Dendritic cell treated with granulocyte-macrophage colony-stimulating factor and Interleukin-4, amounts not matched to agents 40 ng/mL and 50 ng/mL, for 4 days (primary cell): Measurements from ENCODE around the gene PRSS48.
"Not testable (repeated sequence)": the region's sequence is repeated elsewhere in the genome, so short reads cannot be mapped to it uniquely, and the experiment has no call there.

Source experiments
- H3K27ac Mint-ChIP-seq: one replicate; pipeline ENCODE4 v1.8.0; 2022; ENCODE audit warnings: mild to moderate bottlenecking, mixed read lengths
- H3K27me3 Mint-ChIP-seq: one replicate; pipeline ENCODE4 v1.8.0; 2022; ENCODE audit warnings: mild to moderate bottlenecking, mixed read lengths
- H3K36me3 Mint-ChIP-seq: one replicate; pipeline ENCODE4 v1.8.0; 2022; ENCODE audit warnings: low read depth, mixed read lengths
- H3K4me1 Mint-ChIP-seq: one replicate; pipeline ENCODE4 v1.8.0; 2022; ENCODE audit warnings: low read depth, mixed read lengths
- H3K4me3 Mint-ChIP-seq: one replicate; pipeline ENCODE4 v1.8.0; 2022; ENCODE audit warnings: mild to moderate bottlenecking, moderate library complexity, mixed read lengths
- H3K9me3 Mint-ChIP-seq: one replicate; pipeline ENCODE4 v1.8.0; 2022; ENCODE audit warnings: mixed read lengths
- intact Hi-C: fragments of 100-400 bp; cut with micrococcal nuclease; formaldehyde crosslinking; loops from one replicate; pipeline ENCODE4 v1.15.0; 2022

PRSS48 gene, protein sequence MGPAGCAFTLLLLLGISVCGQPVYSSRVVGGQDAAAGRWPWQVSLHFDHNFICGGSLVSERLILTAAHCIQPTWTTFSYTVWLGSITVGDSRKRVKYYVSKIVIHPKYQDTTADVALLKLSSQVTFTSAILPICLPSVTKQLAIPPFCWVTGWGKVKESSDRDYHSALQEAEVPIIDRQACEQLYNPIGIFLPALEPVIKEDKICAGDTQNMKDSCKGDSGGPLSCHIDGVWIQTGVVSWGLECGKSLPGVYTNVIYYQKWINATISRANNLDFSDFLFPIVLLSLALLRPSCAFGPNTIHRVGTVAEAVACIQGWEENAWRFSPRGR

DNA sequence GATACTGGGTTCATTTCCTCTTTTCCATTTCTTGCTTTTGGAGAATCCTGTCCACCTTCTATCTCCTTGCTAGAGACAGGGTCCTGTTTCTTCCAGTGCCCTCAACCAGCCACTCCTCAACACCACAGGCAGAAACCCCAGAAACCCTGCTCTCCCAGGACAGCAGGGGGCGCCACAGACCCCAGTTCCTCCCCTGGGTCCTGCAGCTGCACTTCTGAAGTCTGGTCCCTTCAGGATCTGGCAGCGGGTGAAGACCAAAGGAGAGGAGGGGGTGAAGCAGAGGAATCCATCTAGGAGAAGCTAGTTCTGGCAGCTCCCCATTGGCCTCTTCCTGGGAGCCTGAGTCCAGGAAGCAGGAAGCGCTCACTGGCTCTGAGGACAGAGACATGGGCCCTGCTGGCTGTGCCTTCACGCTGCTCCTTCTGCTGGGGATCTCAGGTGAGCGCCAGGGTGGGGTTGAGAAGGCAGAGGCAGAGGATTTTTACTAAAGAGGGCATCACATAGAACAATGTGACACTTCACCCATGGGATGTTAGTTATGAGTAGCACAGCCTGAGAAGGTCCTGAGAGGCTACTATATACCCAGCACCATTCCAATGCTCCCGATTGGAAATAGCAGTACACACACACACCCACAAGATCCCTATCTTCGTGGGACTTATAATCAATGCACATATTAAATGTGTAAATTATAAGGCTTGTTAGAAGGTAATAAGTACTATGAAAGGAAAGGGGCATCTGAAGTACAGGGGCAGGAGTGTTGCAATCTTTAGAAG lies at the start of gene PRSS48:
Gene PRSS48, plus strand, starts transcription at position 375 of the 776 bp plus-strand sequence. Its CDS starts 12 bp downstream, at position 387.
- H3K27ac Mint-ChIP-seq: no peak within 1 kb of the TSS
- intact Hi-C loops: no loop called here
- H3K36me3 Mint-ChIP-seq: no peaks in the 10 kb centered on the region
- H3K4me3 Mint-ChIP-seq: no peak within 1 kb of the TSS
- H3K27me3 Mint-ChIP-seq: peaks cover 1% of the 10 kb centered on the region
- H3K4me1 Mint-ChIP-seq: no peaks in the 10 kb centered on the region
- no peaks in the 10 kb centered on the region for H3K9me3 Mint-ChIP-seq

DNA sequence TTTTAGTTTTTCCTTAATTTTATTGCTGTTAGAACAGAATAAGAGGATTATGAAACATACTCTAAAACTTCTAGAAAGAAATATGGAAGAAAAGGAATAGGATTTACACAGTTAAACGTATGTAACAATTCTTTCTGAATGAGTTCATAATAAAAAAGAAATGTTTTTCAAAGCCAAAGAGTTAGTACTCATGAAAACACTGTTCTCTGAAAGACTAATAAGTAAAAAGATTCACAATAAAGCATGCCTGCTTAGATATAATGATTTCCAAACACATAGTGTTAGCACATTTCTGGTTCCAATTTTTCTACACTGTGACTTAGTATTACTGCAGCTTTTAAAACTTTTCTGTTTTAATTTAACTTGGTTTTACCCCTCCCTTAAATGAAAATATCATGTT lies 49.8 kb upstream of the PRSS48 start:
- Mint-ChIP-seq H3K9me3 (no peaks in the 10 kb centered on the region), H3K36me3 (no peaks in the 10 kb centered on the region), H3K27me3 (no peaks in the 10 kb centered on the region), H3K27ac (no peak overlapping the region), H3K4me1 (no peaks in the 10 kb centered on the region), H3K4me3 (no peak overlapping the region)
- intact Hi-C loops: no loop called here

DNA sequence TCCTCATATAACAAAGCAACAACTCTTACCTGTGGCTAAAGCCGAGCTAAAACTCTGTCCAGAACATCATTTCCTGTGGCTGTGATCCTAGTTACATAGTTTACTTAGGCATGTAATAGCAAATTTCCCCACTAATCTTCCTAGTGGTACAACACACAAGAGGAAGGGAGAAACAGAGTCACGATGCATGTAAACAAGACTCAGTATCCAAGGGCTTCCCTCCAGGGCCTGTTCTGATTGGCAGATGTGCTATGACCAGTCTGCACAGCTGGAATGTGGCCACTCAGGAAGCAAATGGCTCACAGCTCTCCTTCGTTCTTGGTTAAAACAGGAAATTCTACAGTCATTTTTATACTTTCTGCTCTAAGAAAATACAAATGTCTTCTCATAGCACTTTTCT lies 49.2 kb upstream of the PRSS48 start:
- no peaks in the 10 kb centered on the region for H3K27me3 Mint-ChIP-seq
- intact Hi-C loops: no loop called here

DNA sequence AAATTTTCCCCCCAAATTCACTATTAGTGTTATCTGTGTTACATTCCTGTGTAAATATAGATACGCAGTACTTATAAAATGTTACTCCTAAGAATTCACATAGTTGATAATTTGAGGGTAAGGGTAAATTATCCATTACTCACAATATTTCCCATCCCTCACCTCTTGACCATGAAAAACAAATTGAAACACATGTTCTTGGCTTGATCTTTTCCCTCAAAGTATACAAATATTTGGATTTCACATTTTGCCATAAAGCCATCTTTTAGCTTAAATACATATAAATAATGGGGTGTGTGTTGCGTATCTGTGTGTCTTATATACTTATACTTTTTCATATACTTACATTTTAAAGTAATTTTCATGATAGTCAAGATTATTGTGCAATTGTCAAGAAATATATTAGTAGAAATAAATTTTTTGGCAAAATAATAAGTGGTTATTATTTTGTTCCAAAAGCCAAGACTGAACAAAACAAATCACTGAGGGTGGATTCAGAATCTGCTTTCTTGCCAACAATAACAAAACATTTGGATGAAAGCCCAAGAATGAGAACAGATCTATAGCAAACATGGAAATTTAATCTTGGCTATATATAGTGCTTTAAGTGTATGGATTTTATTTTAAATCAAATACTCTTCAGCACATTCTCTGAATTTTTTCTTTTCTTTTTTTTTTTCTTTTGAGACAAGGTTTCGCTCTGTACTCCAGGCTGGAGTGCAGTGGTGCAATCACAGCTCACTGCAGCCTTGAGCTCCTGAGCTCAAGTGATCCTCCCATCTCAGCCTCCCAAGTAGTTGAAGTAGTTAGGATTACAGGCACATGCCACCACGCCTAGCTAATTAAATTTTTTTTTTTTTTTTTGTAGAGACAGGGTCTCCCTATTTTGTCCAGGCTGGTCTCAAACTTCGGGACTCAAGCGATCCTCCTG lies 48.5 kb upstream of the PRSS48 start:
- H3K27ac Mint-ChIP-seq: no peak overlapping the region
- intact Hi-C loops: no loop called here

More for the DNA sequence above, 49.2 kb upstream of the PRSS48 start:
- no peak overlapping the region for H3K27ac Mint-ChIP-seq
- H3K4me3 Mint-ChIP-seq: no peak overlapping the region
- no peaks in the 10 kb centered on the region for H3K36me3 Mint-ChIP-seq
- no peaks in the 10 kb centered on the region for H3K4me1 Mint-ChIP-seq
- no peaks in the 10 kb centered on the region for H3K9me3 Mint-ChIP-seq

DNA sequence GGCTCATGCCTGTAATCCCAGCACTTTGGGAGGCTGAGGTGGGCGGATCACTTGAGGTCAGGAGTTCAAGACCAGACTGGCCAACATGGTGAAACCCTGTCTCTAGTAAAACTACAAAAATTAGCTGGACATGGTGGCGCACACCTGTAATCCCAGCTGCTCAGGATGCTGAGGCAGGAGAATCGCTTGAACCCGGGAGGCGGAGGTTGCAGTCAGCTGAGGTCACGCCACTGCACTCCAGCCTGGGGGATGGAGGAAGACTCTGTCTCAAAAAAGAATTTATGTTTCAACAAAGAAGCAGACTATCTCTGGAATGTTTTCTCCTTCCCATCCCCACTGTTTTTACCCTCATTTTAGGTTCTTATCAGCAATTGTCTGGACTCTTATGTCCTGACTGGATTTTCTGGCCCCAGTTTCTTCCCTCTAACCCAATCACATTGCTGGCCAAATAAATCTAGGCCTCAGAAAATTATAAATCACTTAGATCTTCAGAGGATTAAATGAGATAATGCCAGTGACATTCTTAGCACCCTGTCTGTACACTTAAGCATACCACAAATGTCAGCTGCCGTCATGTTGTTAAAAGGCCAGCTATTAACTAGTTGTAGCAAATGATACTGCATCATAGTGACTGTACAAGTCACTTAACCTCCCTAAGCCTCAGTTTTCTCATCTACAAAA lies 44.9 kb upstream of the PRSS48 start:
- intact Hi-C loops: no loop called here
- H3K36me3 Mint-ChIP-seq: no peaks in the 10 kb centered on the region
- H3K4me3 Mint-ChIP-seq: no peak overlapping the region
- H3K9me3 Mint-ChIP-seq: no peaks in the 10 kb centered on the region
- H3K27me3 Mint-ChIP-seq: no peaks in the 10 kb centered on the region
- H3K27ac Mint-ChIP-seq: no peak overlapping the region
- H3K4me1 Mint-ChIP-seq: no peaks in the 10 kb centered on the region

More for the DNA sequence above, 48.5 kb upstream of the PRSS48 start:
- H3K27me3 Mint-ChIP-seq: no peaks in the 10 kb centered on the region
- no peaks in the 10 kb centered on the region for H3K36me3 Mint-ChIP-seq
- H3K4me3 Mint-ChIP-seq: no peak overlapping the region
- H3K4me1 Mint-ChIP-seq: no peaks in the 10 kb centered on the region
- H3K9me3 Mint-ChIP-seq: no peaks in the 10 kb centered on the region

DNA sequence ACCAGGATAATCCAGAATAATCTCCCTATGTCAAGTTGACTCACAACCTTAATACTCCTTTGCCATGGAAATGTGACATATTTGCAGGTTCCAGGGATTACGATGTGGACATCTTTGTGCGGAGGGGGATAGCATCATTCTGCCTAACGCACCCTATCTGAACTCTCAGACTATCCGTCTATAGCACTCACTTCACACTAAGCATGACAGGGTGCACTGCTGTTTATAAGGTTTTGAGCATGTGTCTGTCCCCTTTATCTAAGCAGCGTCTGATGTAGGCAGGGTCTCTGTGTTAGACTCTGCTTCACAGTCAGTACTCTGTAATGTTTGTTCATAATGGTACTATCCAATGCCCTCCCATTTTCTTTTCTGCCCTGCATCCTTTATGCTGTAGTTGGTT lies 43.4 kb upstream of the PRSS48 start:
- intact Hi-C loops: no loop called here
- H3K27ac Mint-ChIP-seq: no peak overlapping the region
- H3K36me3 Mint-ChIP-seq: no peaks in the 10 kb centered on the region
- H3K4me1 Mint-ChIP-seq: no peaks in the 10 kb centered on the region
- H3K4me3 Mint-ChIP-seq: no peak overlapping the region
- H3K9me3 Mint-ChIP-seq: no peaks in the 10 kb centered on the region
- no peaks in the 10 kb centered on the region for H3K27me3 Mint-ChIP-seq

DNA sequence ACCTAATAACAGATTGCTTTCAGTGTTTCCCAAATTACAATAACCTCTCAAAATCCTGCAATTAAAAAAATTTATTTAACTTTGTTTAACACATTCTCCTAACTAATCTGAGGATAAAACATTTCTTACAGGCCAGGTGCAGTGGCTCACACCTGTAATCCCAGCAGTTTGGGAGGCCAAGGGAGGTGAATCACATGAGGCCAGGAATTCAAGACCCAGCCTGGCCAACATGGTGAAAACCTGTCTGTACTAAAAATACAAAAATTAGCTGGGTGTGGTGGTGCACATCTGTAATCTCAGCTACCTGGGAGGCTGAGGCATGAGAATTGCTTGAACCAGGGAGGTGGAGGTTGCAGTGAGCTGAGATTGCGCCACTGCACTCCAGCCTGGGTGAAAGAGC lies 41.6 kb upstream of the PRSS48 start:
- intact Hi-C loops, H3K9me3 Mint-ChIP-seq, H3K36me3 Mint-ChIP-seq: not testable (repeated sequence)

DNA sequence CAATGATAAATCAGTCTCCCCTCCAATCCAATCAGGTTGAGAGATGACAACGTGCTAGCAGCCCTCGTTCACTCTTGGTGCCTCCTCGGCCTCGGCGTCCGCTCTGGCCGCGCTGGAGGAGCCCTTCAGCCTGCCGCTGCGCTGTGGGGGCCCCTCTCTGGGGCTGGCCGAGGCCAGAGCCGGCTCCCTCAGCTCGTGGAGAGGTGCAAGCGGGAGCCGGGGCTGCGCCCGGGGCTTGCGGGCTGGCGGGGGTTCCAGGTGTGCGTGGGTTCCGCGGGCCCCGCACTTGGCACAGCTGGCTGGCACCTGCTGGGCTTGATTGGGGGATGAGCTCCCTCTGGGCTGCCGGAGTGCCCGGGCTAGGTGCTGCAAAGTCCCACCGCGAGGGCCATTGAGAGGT lies 40.9 kb upstream of the PRSS48 start:
- Mint-ChIP-seq H3K27me3 (peaks cover 1% of the 10 kb centered on the region), H3K27ac (no peak overlapping the region), H3K36me3 (no peaks in the 10 kb centered on the region), H3K4me1 (no peaks in the 10 kb centered on the region), H3K4me3 (no peak overlapping the region), H3K9me3 (no peaks in the 10 kb centered on the region)
- intact Hi-C loops: no loop called here

More for the DNA sequence above, 41.6 kb upstream of the PRSS48 start:
- not testable (repeated sequence) for H3K27me3 Mint-ChIP-seq, H3K4me3 Mint-ChIP-seq, H3K4me1 Mint-ChIP-seq, H3K27ac Mint-ChIP-seq

DNA sequence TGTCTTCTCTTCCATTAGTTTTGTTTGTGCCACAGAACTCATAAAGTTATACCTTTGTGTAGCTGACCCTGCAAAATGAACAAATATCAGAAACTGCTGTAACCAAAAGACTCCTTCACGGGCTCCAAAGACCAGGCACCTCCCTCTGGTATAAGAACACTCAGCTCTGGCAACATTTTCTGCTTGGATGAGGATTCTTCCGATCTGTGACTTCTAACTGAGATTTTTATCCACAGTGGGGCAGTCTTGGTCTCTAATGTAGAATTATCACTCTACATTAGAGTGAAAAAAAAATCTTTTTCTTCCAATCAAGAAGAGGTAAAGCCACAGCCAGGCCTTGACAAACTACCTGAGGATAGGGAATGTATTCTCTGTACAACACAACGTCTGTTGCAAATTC lies 38.5 kb upstream of the PRSS48 start:
- Mint-ChIP-seq H3K4me3 (no peak overlapping the region), H3K27ac (no peak overlapping the region), H3K27me3 (peaks cover 1% of the 10 kb centered on the region), H3K9me3 (no peaks in the 10 kb centered on the region), H3K4me1 (no peaks in the 10 kb centered on the region), H3K36me3 (no peaks in the 10 kb centered on the region)
- intact Hi-C loops: no loop called here

DNA sequence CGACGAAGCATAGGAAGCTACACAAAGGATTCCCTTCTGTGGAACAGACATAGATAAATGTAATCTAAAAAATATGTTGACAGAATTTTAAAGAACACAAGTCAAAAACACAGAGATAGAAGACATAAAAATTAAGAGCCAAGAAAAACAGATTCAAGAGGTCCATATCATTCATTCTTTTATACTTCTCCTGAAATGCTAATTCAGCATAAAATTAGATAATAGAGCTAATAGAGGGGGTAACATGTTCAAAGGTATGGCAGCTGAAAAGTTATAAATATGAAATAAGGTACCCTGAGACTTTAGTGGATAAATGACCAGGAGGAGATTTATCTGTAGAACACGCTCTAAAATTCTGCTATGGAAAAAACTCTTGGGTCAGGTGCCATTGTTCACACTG lies 37.4 kb upstream of the PRSS48 start:
- intact Hi-C loops: no loop called here
- H3K9me3 Mint-ChIP-seq: no peaks in the 10 kb centered on the region
- no peak overlapping the region for H3K27ac Mint-ChIP-seq
- H3K27me3 Mint-ChIP-seq: peaks cover 3% of the 10 kb centered on the region
- H3K4me1 Mint-ChIP-seq: no peaks in the 10 kb centered on the region
- H3K4me3 Mint-ChIP-seq: no peak overlapping the region
- H3K36me3 Mint-ChIP-seq: no peaks in the 10 kb centered on the region

DNA sequence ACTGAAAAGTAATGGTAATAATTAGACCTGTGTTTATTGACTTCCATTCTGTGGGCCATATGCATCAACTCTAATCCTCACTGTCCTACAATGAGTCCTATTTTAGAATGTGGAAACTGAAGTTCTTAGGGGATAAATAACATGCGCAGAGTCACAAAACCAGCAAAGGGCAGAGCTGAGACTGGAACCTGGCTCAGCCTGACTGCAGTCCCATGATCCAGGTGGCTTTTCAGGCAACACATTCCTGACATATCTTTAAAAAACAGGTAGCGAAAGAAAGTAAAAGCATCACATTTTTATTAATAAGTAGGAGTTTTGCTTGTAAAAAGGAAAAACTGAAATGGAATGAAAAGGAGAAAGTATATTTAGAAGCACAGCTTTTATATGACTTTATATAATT lies 34.7 kb upstream of the PRSS48 start:
- Mint-ChIP-seq H3K27ac (no peak overlapping the region), H3K27me3 (peaks cover 3% of the 10 kb centered on the region), H3K36me3 (no peaks in the 10 kb centered on the region), H3K4me1 (no peaks in the 10 kb centered on the region), H3K4me3 (no peak overlapping the region), H3K9me3 (no peaks in the 10 kb centered on the region)
- intact Hi-C loops: no loop called here

DNA sequence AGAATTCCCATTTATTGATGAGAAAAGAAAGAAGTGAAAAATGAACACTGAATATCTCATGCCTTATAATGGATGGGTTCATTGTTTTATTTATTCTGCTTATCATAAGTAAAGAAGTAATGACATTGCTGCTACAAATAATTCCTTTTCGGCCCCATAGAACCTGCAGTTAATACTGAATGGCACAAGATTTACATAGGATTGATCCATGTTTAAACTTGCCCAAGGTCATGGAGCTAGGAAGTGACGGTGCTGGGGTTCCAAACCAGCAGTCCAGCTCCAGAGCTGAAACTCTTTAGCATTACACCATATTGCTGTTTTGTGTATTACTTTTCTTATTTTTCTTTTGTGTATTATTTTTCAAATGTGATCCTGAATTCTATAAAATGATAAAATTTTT lies 30.2 kb upstream of the PRSS48 start:
- Mint-ChIP-seq H3K27ac (no peak overlapping the region), H3K36me3 (no peaks in the 10 kb centered on the region)

DNA sequence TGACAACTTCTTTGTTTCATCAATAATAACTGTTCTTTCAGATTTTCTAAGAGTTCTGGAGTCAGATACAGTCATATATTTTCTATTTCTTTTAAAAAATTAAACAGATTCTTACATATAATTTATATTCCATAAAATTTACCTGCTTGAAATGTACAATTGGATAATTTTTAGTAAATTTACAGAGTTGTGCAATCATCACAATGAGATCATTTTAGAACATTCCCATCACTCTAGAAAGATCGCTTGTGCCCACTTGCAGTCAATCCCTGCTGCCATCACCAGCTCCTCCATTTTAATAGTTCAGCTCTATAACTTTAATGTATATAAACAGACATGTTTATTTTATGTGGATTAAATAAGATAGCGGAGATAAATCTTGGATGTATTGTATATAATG lies 29.6 kb upstream of the PRSS48 start:
- H3K36me3 Mint-ChIP-seq: no peaks in the 10 kb centered on the region
- no peak overlapping the region for H3K27ac Mint-ChIP-seq
- intact Hi-C loops: no loop called here
- H3K4me3 Mint-ChIP-seq: no peak overlapping the region
- no peaks in the 10 kb centered on the region for H3K9me3 Mint-ChIP-seq
- peaks cover 2% of the 10 kb centered on the region for H3K27me3 Mint-ChIP-seq
- H3K4me1 Mint-ChIP-seq: no peaks in the 10 kb centered on the region

More for the DNA sequence above, 30.2 kb upstream of the PRSS48 start:
- Mint-ChIP-seq H3K4me1 (no peaks in the 10 kb centered on the region), H3K4me3 (no peak overlapping the region), H3K9me3 (no peaks in the 10 kb centered on the region), H3K27me3 (peaks cover 2% of the 10 kb centered on the region)
- intact Hi-C loops: no loop called here
